ENCODE data around the gene IFT81. TPM values are rescaled to one million over a fixed set of nuclear protein-coding genes. Genes with fewer than 3 reads are reported as not detected.

Gene IFT81
- total and polyA plus RNA-seq, 2 experiments from 2014 or later: 12.6 to 13.7 TPM

- DNase-seq (ENCODE audit: low spot score): no peak
- no peaks in the 10 kb centered on the region for H4K20me1 ChIP-seq (ENCODE audit: insufficient read depth, poor library complexity, severe bottlenecking)
- H3K9me3 ChIP-seq (ENCODE audit: low read depth): peaks cover 4% of the 10 kb centered on the region
- no peak overlapping the region for H2AFZ ChIP-seq
- no peaks in the 10 kb centered on the region for H3K9me2 ChIP-seq (replicated peaks; ENCODE audit: insufficient read depth)
- no peaks in the 10 kb centered on the region for H3K79me2 ChIP-seq
- H3K4me3 ChIP-seq: no peak overlapping the region
- TF ChIP-seq EZH2 (IDR thresholded peaks at IDR 0.05; ENCODE audit: borderline replicate concordance): no peak
- no peak for TF ChIP-seq CTCF (IDR thresholded peaks at IDR 0.05; ENCODE audit: poor library complexity)
- peak; percentile 91 for TF ChIP-seq EZH2phosphoT487 (IDR thresholded peaks at IDR 0.05; ENCODE audit: low read depth, severe bottlenecking, unreplicated experiment)
- no peaks in the 10 kb centered on the region for H3K36me3 ChIP-seq (replicated peaks; ENCODE audit: insufficient read depth, low read depth)
- peak overlapping the region; percentile 13 for H3K27ac ChIP-seq
- 49% methylated on average over 7 of the region's 7 CpGs for WGBS (ENCODE audit: low lambda C conversion rate, missing lambda C conversion rate)
- H3K4me1 ChIP-seq (ENCODE audit: insufficient read depth): no peaks in the 10 kb centered on the region
- H3K27me3 ChIP-seq: no peaks in the 10 kb centered on the region
- H3K4me2 ChIP-seq: peak overlapping the region; percentile 30
Measured at GRCh38 chr12:110217996-110218674, 94.0 kb downstream of the IFT81 start.

- H3K36me3 ChIP-seq (replicated peaks; ENCODE audit: insufficient read depth, low read depth): no peaks in the 10 kb centered on the region
- no peak overlapping the region for H3K27ac ChIP-seq
- no peaks in the 10 kb centered on the region for H3K79me2 ChIP-seq
- no peak overlapping the region for H3K4me2 ChIP-seq
- peaks cover 9% of the 10 kb centered on the region for H3K4me1 ChIP-seq (ENCODE audit: insufficient read depth)
- no peaks in the 10 kb centered on the region for H3K9me2 ChIP-seq (replicated peaks; ENCODE audit: insufficient read depth)
- H4K20me1 ChIP-seq (ENCODE audit: insufficient read depth, poor library complexity, severe bottlenecking): no peaks in the 10 kb centered on the region
- TF ChIP-seq CTCF (IDR thresholded peaks at IDR 0.05; ENCODE audit: poor library complexity) (no peak), EZH2phosphoT487 (IDR thresholded peaks at IDR 0.05; ENCODE audit: low read depth, severe bottlenecking, unreplicated experiment) (no peak), EZH2 (IDR thresholded peaks at IDR 0.05; ENCODE audit: borderline replicate concordance) (no peak)
- H3K27me3 ChIP-seq: no peaks in the 10 kb centered on the region
- H3K9me3 ChIP-seq (ENCODE audit: low read depth): no peaks in the 10 kb centered on the region
- no peak overlapping the region for H3K4me3 ChIP-seq
- DNase-seq (ENCODE audit: low spot score): no peak
- no peak overlapping the region for H2AFZ ChIP-seq
Measured at GRCh38 chr12:110222027-110222426, 97.9 kb downstream of the IFT81 start.

- Histone ChIP-seq H3K9me3 (ENCODE audit: low read depth) (no peaks in the 10 kb centered on the region), H3K4me1 (ENCODE audit: insufficient read depth) (peaks cover 9% of the 10 kb centered on the region)
- DNase-seq (ENCODE audit: low spot score): no peak
Measured at GRCh38 chr12:110222433-110222832, 98.3 kb downstream of the IFT81 start.

More at GRCh38 chr12:110222433-110222832, 98.3 kb downstream of the IFT81 start:
- Histone ChIP-seq H3K4me2 (no peak overlapping the region), H3K27ac (no peak overlapping the region), H4K20me1 (ENCODE audit: insufficient read depth, poor library complexity, severe bottlenecking) (no peaks in the 10 kb centered on the region), H3K79me2 (no peaks in the 10 kb centered on the region), H3K27me3 (no peaks in the 10 kb centered on the region), H2AFZ (no peak overlapping the region), H3K9me2 (replicated peaks; ENCODE audit: insufficient read depth) (no peaks in the 10 kb centered on the region), H3K36me3 (replicated peaks; ENCODE audit: insufficient read depth, low read depth) (no peaks in the 10 kb centered on the region), H3K4me3 (no peak overlapping the region)
- no peak for TF ChIP-seq CTCF (IDR thresholded peaks at IDR 0.05; ENCODE audit: poor library complexity)
- no peak for TF ChIP-seq EZH2phosphoT487 (IDR thresholded peaks at IDR 0.05; ENCODE audit: low read depth, severe bottlenecking, unreplicated experiment)
- TF ChIP-seq EZH2 (IDR thresholded peaks at IDR 0.05; ENCODE audit: borderline replicate concordance): no peak
- WGBS (ENCODE audit: low lambda C conversion rate, missing lambda C conversion rate): 41% methylated on average over 1 of the region's 1 CpG
